Measurements from ENCODE around the gene FAAP20. TPM values are rescaled to one million over a fixed set of nuclear protein-coding genes. Genes with fewer than 3 reads are reported as not detected.

FAAP20 gene
- total RNA-seq, 1 experiment from 2014 or later, result 20.1 TPM

GRCh38 chr1:2159124-2159523 is 35.4 kb downstream of the FAAP20 start:
- no peaks in the 10 kb centered on the region for H3K9me3 ChIP-seq (ENCODE audit: low read length)
- no peak for DNase-seq

GRCh38 chr1:2158272-2158671 is 36.3 kb downstream of the FAAP20 start:
- no peaks in the 10 kb centered on the region for H3K27me3 ChIP-seq (ENCODE audit: low read length)
- H3K79me2 ChIP-seq (ENCODE audit: low read length), result no peaks in the 10 kb centered on the region
- H3K9me2 ChIP-seq (replicated peaks; ENCODE audit: insufficient read depth, low read length), result no peaks in the 10 kb centered on the region
- no peaks in the 10 kb centered on the region for H3K9me3 ChIP-seq (ENCODE audit: low read length)
- no peak overlapping the region for H3K4me2 ChIP-seq (ENCODE audit: low read depth, low read length, poor library complexity, severe bottlenecking)
- H3K9ac ChIP-seq (ENCODE audit: low read length), result no peak overlapping the region
- no peak overlapping the region for H3K4me3 ChIP-seq (ENCODE audit: low read length)
- no peak for DNase-seq
- H3K4me1 ChIP-seq (ENCODE audit: low read length), result no peaks in the 10 kb centered on the region
- no peaks in the 10 kb centered on the region for H3K36me3 ChIP-seq (ENCODE audit: insufficient read depth, low read length)
- H3K27ac ChIP-seq (ENCODE audit: low read length), result no peak overlapping the region
- no peaks in the 10 kb centered on the region for H4K20me1 ChIP-seq (ENCODE audit: insufficient read depth, low read depth, low read length)
- H2AFZ ChIP-seq (ENCODE audit: low read length), result no peak overlapping the region

More at GRCh38 chr1:2159124-2159523, 35.4 kb downstream of the FAAP20 start:
- Histone ChIP-seq H3K9me2 (replicated peaks; ENCODE audit: insufficient read depth, low read length) (no peaks in the 10 kb centered on the region), H3K79me2 (ENCODE audit: low read length) (no peaks in the 10 kb centered on the region), H3K36me3 (ENCODE audit: insufficient read depth, low read length) (no peaks in the 10 kb centered on the region), H3K4me2 (ENCODE audit: low read depth, low read length, poor library complexity, severe bottlenecking) (no peak overlapping the region), H3K9ac (ENCODE audit: low read length) (no peak overlapping the region), H3K4me3 (ENCODE audit: low read length) (no peak overlapping the region), H4K20me1 (ENCODE audit: insufficient read depth, low read depth, low read length) (no peaks in the 10 kb centered on the region), H3K4me1 (ENCODE audit: low read length) (no peaks in the 10 kb centered on the region), H3K27me3 (ENCODE audit: low read length) (no peaks in the 10 kb centered on the region), H2AFZ (ENCODE audit: low read length) (no peak overlapping the region), H3K27ac (ENCODE audit: low read length) (no peak overlapping the region)

GRCh38 chr1:2157856-2158255 is 36.7 kb downstream of the FAAP20 start:
- Histone ChIP-seq H3K27me3 (ENCODE audit: low read length) (no peaks in the 10 kb centered on the region), H3K79me2 (ENCODE audit: low read length) (no peaks in the 10 kb centered on the region), H3K4me2 (ENCODE audit: low read depth, low read length, poor library complexity, severe bottlenecking) (no peak overlapping the region), H3K4me1 (ENCODE audit: low read length) (no peaks in the 10 kb centered on the region), H3K9me3 (ENCODE audit: low read length) (no peaks in the 10 kb centered on the region), H3K27ac (ENCODE audit: low read length) (no peak overlapping the region), H3K4me3 (ENCODE audit: low read length) (no peak overlapping the region), H3K9ac (ENCODE audit: low read length) (no peak overlapping the region), H4K20me1 (ENCODE audit: insufficient read depth, low read depth, low read length) (no peaks in the 10 kb centered on the region), H3K9me2 (replicated peaks; ENCODE audit: insufficient read depth, low read length) (no peaks in the 10 kb centered on the region), H3K36me3 (ENCODE audit: insufficient read depth, low read length) (no peaks in the 10 kb centered on the region), H2AFZ (ENCODE audit: low read length) (no peak overlapping the region)
- no peak for DNase-seq

GRCh38 chr1:2156866-2157265 is 37.7 kb downstream of the FAAP20 start:
- Histone ChIP-seq H3K79me2 (ENCODE audit: low read length) (no peaks in the 10 kb centered on the region), H3K9me2 (replicated peaks; ENCODE audit: insufficient read depth, low read length) (no peaks in the 10 kb centered on the region), H3K27me3 (ENCODE audit: low read length) (no peaks in the 10 kb centered on the region), H3K27ac (ENCODE audit: low read length) (no peak overlapping the region), H3K4me3 (ENCODE audit: low read length) (no peak overlapping the region), H3K36me3 (ENCODE audit: insufficient read depth, low read length) (no peaks in the 10 kb centered on the region), H4K20me1 (ENCODE audit: insufficient read depth, low read depth, low read length) (no peaks in the 10 kb centered on the region), H3K4me1 (ENCODE audit: low read length) (no peaks in the 10 kb centered on the region), H3K9me3 (ENCODE audit: low read length) (no peaks in the 10 kb centered on the region), H3K9ac (ENCODE audit: low read length) (no peak overlapping the region), H2AFZ (ENCODE audit: low read length) (no peak overlapping the region), H3K4me2 (ENCODE audit: low read depth, low read length, poor library complexity, severe bottlenecking) (no peak overlapping the region)
- DNase-seq, result no peak

- no peaks in the 10 kb centered on the region for H4K20me1 ChIP-seq (ENCODE audit: insufficient read depth, low read depth, low read length)
- no peak overlapping the region for H3K4me2 ChIP-seq (ENCODE audit: low read depth, low read length, poor library complexity, severe bottlenecking)
- H3K4me1 ChIP-seq (ENCODE audit: low read length), result no peaks in the 10 kb centered on the region
- no peaks in the 10 kb centered on the region for H3K36me3 ChIP-seq (ENCODE audit: insufficient read depth, low read length)
- no peaks in the 10 kb centered on the region for H3K79me2 ChIP-seq (ENCODE audit: low read length)
- H3K9me3 ChIP-seq (ENCODE audit: low read length), result no peaks in the 10 kb centered on the region
- no peak overlapping the region for H2AFZ ChIP-seq (ENCODE audit: low read length)
- no peak overlapping the region for H3K9ac ChIP-seq (ENCODE audit: low read length)
- H3K27me3 ChIP-seq (ENCODE audit: low read length), result no peaks in the 10 kb centered on the region
- no peak for DNase-seq
- H3K4me3 ChIP-seq (ENCODE audit: low read length), result no peak overlapping the region
- no peak overlapping the region for H3K27ac ChIP-seq (ENCODE audit: low read length)
- no peaks in the 10 kb centered on the region for H3K9me2 ChIP-seq (replicated peaks; ENCODE audit: insufficient read depth, low read length)
Observed at GRCh38 chr1:2155788-2156187, 38.8 kb downstream of the FAAP20 start.

- Histone ChIP-seq H3K4me1 (ENCODE audit: low read length) (no peaks in the 10 kb centered on the region), H3K27ac (ENCODE audit: low read length) (no peak overlapping the region), H3K36me3 (ENCODE audit: insufficient read depth, low read length) (no peaks in the 10 kb centered on the region), H3K4me2 (ENCODE audit: low read depth, low read length, poor library complexity, severe bottlenecking) (no peak overlapping the region), H3K79me2 (ENCODE audit: low read length) (no peaks in the 10 kb centered on the region), H3K9ac (ENCODE audit: low read length) (no peak overlapping the region), H2AFZ (ENCODE audit: low read length) (no peak overlapping the region), H3K27me3 (ENCODE audit: low read length) (no peaks in the 10 kb centered on the region), H3K4me3 (ENCODE audit: low read length) (no peak overlapping the region), H3K9me2 (replicated peaks; ENCODE audit: insufficient read depth, low read length) (no peaks in the 10 kb centered on the region), H4K20me1 (ENCODE audit: insufficient read depth, low read depth, low read length) (no peaks in the 10 kb centered on the region), H3K9me3 (ENCODE audit: low read length) (no peaks in the 10 kb centered on the region)
- no peak for DNase-seq
Observed at GRCh38 chr1:2155147-2155598, 39.4 kb downstream of the FAAP20 start.

- no peak overlapping the region for H2AFZ ChIP-seq (ENCODE audit: low read length)
- DNase-seq, result no peak
- H3K4me1 ChIP-seq (ENCODE audit: low read length), result no peaks in the 10 kb centered on the region
- no peaks in the 10 kb centered on the region for H3K79me2 ChIP-seq (ENCODE audit: low read length)
- no peak overlapping the region for H3K27ac ChIP-seq (ENCODE audit: low read length)
- H3K4me2 ChIP-seq (ENCODE audit: low read depth, low read length, poor library complexity, severe bottlenecking), result no peak overlapping the region
- no peaks in the 10 kb centered on the region for H3K27me3 ChIP-seq (ENCODE audit: low read length)
- H3K9me3 ChIP-seq (ENCODE audit: low read length), result no peaks in the 10 kb centered on the region
- no peaks in the 10 kb centered on the region for H3K9me2 ChIP-seq (replicated peaks; ENCODE audit: insufficient read depth, low read length)
- no peak overlapping the region for H3K9ac ChIP-seq (ENCODE audit: low read length)
- H3K36me3 ChIP-seq (ENCODE audit: insufficient read depth, low read length), result no peaks in the 10 kb centered on the region
- no peaks in the 10 kb centered on the region for H4K20me1 ChIP-seq (ENCODE audit: insufficient read depth, low read depth, low read length)
- H3K4me3 ChIP-seq (ENCODE audit: low read length), result no peak overlapping the region
Observed at GRCh38 chr1:2154022-2154421, 40.5 kb downstream of the FAAP20 start.

GRCh38 chr1:2152954-2153353 is 41.6 kb downstream of the FAAP20 start:
- H3K9ac ChIP-seq (ENCODE audit: low read length), result no peak overlapping the region
- no peak overlapping the region for H2AFZ ChIP-seq (ENCODE audit: low read length)
- H3K4me2 ChIP-seq (ENCODE audit: low read depth, low read length, poor library complexity, severe bottlenecking), result no peak overlapping the region
- H3K9me2 ChIP-seq (replicated peaks; ENCODE audit: insufficient read depth, low read length), result no peaks in the 10 kb centered on the region
- H3K27ac ChIP-seq (ENCODE audit: low read length), result no peak overlapping the region
- no peaks in the 10 kb centered on the region for H3K27me3 ChIP-seq (ENCODE audit: low read length)
- DNase-seq, result no peak
- H3K36me3 ChIP-seq (ENCODE audit: insufficient read depth, low read length), result no peaks in the 10 kb centered on the region
- no peaks in the 10 kb centered on the region for H3K9me3 ChIP-seq (ENCODE audit: low read length)
- no peak overlapping the region for H3K4me3 ChIP-seq (ENCODE audit: low read length)
- no peaks in the 10 kb centered on the region for H3K79me2 ChIP-seq (ENCODE audit: low read length)
- no peaks in the 10 kb centered on the region for H3K4me1 ChIP-seq (ENCODE audit: low read length)
- H4K20me1 ChIP-seq (ENCODE audit: insufficient read depth, low read depth, low read length), result no peaks in the 10 kb centered on the region

- no peak for DNase-seq
- H3K4me3 ChIP-seq (ENCODE audit: low read length), result no peak overlapping the region
- no peaks in the 10 kb centered on the region for H3K27me3 ChIP-seq (ENCODE audit: low read length)
- no peaks in the 10 kb centered on the region for H3K36me3 ChIP-seq (ENCODE audit: insufficient read depth, low read length)
- H3K9me2 ChIP-seq (replicated peaks; ENCODE audit: insufficient read depth, low read length), result no peaks in the 10 kb centered on the region
- H3K9ac ChIP-seq (ENCODE audit: low read length), result no peak overlapping the region
- H3K4me1 ChIP-seq (ENCODE audit: low read length), result no peaks in the 10 kb centered on the region
- H3K27ac ChIP-seq (ENCODE audit: low read length), result no peak overlapping the region
- no peaks in the 10 kb centered on the region for H3K9me3 ChIP-seq (ENCODE audit: low read length)
- H3K4me2 ChIP-seq (ENCODE audit: low read depth, low read length, poor library complexity, severe bottlenecking), result no peak overlapping the region
- no peak overlapping the region for H2AFZ ChIP-seq (ENCODE audit: low read length)
- H3K79me2 ChIP-seq (ENCODE audit: low read length), result no peaks in the 10 kb centered on the region
- H4K20me1 ChIP-seq (ENCODE audit: insufficient read depth, low read depth, low read length), result no peaks in the 10 kb centered on the region
Observed at GRCh38 chr1:2151911-2152310, 42.7 kb downstream of the FAAP20 start.
